ENCODE measurements around the gene CABP5. TPM values are rescaled to one million over a fixed set of nuclear protein-coding genes. Genes with fewer than 3 reads are reported as not detected.

Gene CABP5
- total RNA-seq = not detected in 2 replicates

GRCh38 chr19:48043675-48044258 lies at the start of gene CABP5:
TSS of gene CABP5 (minus strand) at chr19:48044079. CDS start at chr19:48043922, 157 bp downstream.

DNA sequence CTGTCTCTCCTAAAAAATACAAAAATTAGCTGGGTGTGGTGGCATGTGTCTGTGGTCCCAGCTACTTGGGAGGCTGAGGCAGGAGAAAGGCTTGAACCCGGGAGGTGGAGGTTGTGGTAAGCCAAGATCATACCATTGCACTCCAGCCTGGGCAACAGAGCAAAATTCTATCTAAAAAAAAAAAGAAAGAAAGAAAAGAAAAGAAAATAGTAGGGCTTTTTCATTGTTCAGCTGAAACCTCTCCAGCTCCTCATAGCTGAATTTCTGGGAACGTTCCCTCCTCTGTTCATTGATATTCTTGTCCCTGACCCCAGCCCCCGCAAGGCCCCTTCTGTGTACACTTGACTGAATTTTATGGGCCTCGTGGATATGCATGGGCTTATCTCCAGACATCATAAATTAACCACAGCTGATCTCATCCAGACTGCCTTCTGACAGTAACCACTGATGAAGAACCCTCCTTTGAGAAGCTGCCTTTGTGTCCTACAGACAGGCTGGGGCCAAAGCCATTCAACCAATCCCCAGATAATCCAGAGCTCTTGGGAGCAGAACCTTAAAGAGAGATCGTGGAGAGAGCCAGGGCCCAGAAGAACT lies 49.6 kb downstream of the CABP5 start, which contains the start of gene ELSPBP1:
TSS of gene ELSPBP1 (plus strand) at position 424 of the 594 bp plus-strand sequence. CDS start 14,036 bp downstream, outside the sequence.

DNA sequence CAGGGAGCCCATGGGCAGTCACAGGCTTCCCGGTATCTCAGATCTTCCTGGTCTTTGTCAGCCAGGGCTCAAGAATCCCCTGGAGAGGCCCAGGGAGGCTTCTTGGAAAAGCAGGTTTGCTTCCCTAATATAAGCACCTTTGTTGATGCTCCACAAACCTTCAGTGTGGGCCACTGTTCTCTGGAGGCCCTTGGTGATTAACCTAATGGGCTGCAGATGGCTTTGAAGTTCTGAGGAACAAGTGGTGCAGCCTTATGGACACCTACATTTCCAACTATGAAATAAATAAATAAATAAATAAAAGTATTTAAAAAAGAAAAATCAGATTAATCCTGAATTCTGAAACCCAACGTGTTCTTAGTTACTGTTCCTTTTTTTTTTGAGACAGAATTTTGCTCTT lies 51.8 kb downstream of the CABP5 start, which contains the start of gene BSPH1:
TSS of gene BSPH1 (minus strand) at position 101 of the 400 bp plus-strand sequence. CDS start at position 12, 89 bp downstream.

Other genes starting within 250 kb of the CABP5 start
- not detected in 2 replicates for gene TPRX1, start 239.5 kb downstream of the CABP5 start, total RNA-seq
- not detected in 2 replicates for gene CRX, start 222.1 kb downstream of the CABP5 start, total RNA-seq
- not detected in 2 replicates for gene TPRX2, start 184.8 kb downstream of the CABP5 start, total RNA-seq
- gene SULT2A1, start 157.8 kb downstream of the CABP5 start, total RNA-seq = not detected in 2 replicates
- not detected in 2 replicates for gene BSPH1, start 51.9 kb downstream of the CABP5 start, total RNA-seq
- not detected in 2 replicates for gene ELSPBP1, start 49.4 kb downstream of the CABP5 start, total RNA-seq
- gene PLA2G4C, start 66.7 kb upstream of the CABP5 start, total RNA-seq = 1.2 TPM in 2 replicates
- gene LIG1, start 126.3 kb upstream of the CABP5 start, total RNA-seq = 34.2 and 43.6 TPM in 2 replicates
- 2.0 and 2.1 TPM in 2 replicates for gene ZSWIM9, start 126.6 kb upstream of the CABP5 start, total RNA-seq
- gene CARD8, start 211.8 kb upstream of the CABP5 start, total RNA-seq = 9.1 and 16.1 TPM in 2 replicates
- 0.33 and 0.79 TPM in 2 replicates for gene ZNF114, start 226.0 kb upstream of the CABP5 start, total RNA-seq